ENCODE measurements around the gene PEX14.

Gene PEX14

DNA sequence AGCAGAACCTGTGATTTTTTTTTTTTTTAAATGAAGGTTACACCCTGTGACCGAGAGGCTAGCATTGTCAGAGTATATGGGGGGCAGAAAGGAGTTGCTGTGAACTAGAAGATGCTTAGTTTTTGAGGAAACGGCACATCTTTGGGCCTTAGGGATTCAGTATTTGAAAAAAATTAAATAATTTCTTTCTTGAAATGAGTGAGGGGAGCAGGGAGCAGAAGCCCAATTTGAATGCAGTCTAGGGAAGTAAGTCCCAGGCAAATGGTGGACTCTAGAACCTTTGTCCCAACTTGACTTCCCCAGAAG is 42.9 kb downstream of the PEX14 start:
- no peak for DNase-seq (ENCODE audit: low read depth, low spot score)
- Histone ChIP-seq H3K4me1 (ENCODE audit: control insufficient read depth, insufficient read depth, low read length) (peaks cover 4% of the 10 kb centered on the region; the same call in 1 of the 2 replicates), H3K4me3 (ENCODE audit: low read length) (no peak overlapping the region), H3K27ac (ENCODE audit: low read length) (no peak overlapping the region), H3K36me3 (ENCODE audit: control insufficient read depth, insufficient read depth, low read length) (no peaks in the 10 kb centered on the region), H3K27me3 (ENCODE audit: control insufficient read depth, insufficient read depth, low read length) (no peaks in the 10 kb centered on the region), H3K9me3 (ENCODE audit: control insufficient read depth, insufficient read depth, low read length) (no peaks in the 10 kb centered on the region)
- no CpG with 5 or more reads among the region's 2 CpGs for WGBS (ENCODE audit: insufficient coverage, insufficient read length)

GRCh38 chr1:10519016-10519417 is 44.3 kb downstream of the PEX14 start:
- H3K9me3 ChIP-seq (ENCODE audit: control insufficient read depth, insufficient read depth, low read length): no peaks in the 10 kb centered on the region
- no peak overlapping the region for H3K27ac ChIP-seq (ENCODE audit: low read length)
- no peaks in the 10 kb centered on the region for H3K36me3 ChIP-seq (ENCODE audit: control insufficient read depth, insufficient read depth, low read length)
- no peak for DNase-seq (ENCODE audit: low read depth, low spot score)
- WGBS (ENCODE audit: insufficient coverage, insufficient read length): no CpG with 5 or more reads among the region's 7 CpGs
- H3K4me1 ChIP-seq (ENCODE audit: control insufficient read depth, insufficient read depth, low read length): peaks cover 4% of the 10 kb centered on the region; the same call in 1 of the 2 replicates
- no peaks in the 10 kb centered on the region for H3K27me3 ChIP-seq (ENCODE audit: control insufficient read depth, insufficient read depth, low read length)
- no peak overlapping the region for H3K4me3 ChIP-seq (ENCODE audit: low read length)

- no peak for DNase-seq (ENCODE audit: low read depth, low spot score)
- Histone ChIP-seq H3K27me3 (ENCODE audit: control insufficient read depth, insufficient read depth, low read length) (no peaks in the 10 kb centered on the region), H3K4me3 (ENCODE audit: low read length) (no peak overlapping the region), H3K36me3 (ENCODE audit: control insufficient read depth, insufficient read depth, low read length) (no peaks in the 10 kb centered on the region), H3K27ac (ENCODE audit: low read length) (no peak overlapping the region), H3K9me3 (ENCODE audit: control insufficient read depth, insufficient read depth, low read length) (no peaks in the 10 kb centered on the region), H3K4me1 (ENCODE audit: control insufficient read depth, insufficient read depth, low read length) (peaks cover 4% of the 10 kb centered on the region; the same call in 1 of the 2 replicates)
- no CpG with 5 or more reads among the region's 6 CpGs for WGBS (ENCODE audit: insufficient coverage, insufficient read length)
These were observed 45.7 kb downstream of the PEX14 start for GRCh38 chr1:10520497-10520896.

- H3K27ac ChIP-seq (ENCODE audit: low read length): no peak overlapping the region
- H3K4me3 ChIP-seq (ENCODE audit: low read length): no peak overlapping the region
- no peaks in the 10 kb centered on the region for H3K36me3 ChIP-seq (ENCODE audit: control insufficient read depth, insufficient read depth, low read length)
- H3K4me1 ChIP-seq (ENCODE audit: control insufficient read depth, insufficient read depth, low read length): peaks cover 4% of the 10 kb centered on the region; the same call in 1 of the 2 replicates
- H3K9me3 ChIP-seq (ENCODE audit: control insufficient read depth, insufficient read depth, low read length): no peaks in the 10 kb centered on the region
- H3K27me3 ChIP-seq (ENCODE audit: control insufficient read depth, insufficient read depth, low read length): no peaks in the 10 kb centered on the region
- WGBS (ENCODE audit: insufficient coverage, insufficient read length): no CpG with 5 or more reads among the region's 1 CpG
- DNase-seq (ENCODE audit: low read depth, low spot score): no peak
These were observed 46.2 kb downstream of the PEX14 start for GRCh38 chr1:10520952-10521351.

- WGBS (ENCODE audit: insufficient coverage, insufficient read length): no CpG with 5 or more reads among the region's 8 CpGs
- DNase-seq (ENCODE audit: low read depth, low spot score): no peak
These were observed 46.9 kb downstream of the PEX14 start for GRCh38 chr1:10521537-10522157.

DNA sequence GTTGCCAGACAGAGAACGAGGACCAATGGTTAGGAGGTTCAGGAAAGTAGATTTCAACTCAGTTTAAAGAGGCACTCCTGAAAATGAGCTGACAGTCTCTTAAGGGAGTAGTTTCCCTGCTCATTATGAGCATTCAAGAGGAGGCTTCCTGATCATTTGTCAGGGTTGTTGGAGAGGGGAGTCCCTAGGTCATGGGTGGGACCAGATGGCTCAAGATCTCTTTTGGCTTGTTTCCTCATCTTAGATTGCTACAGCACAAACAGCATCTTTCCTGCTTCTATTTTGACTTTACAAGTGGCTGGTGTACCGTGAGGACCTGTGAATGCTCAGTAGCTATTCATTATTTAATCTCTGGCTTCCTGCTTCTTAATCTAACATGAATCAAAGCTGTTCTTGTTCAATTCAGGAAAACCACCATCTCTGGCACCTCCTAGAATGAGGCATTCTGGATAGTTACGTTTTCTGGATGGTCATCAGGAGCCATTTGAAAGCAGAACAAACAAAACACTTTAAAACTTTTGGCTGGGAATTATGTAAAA is 47.6 kb downstream of the PEX14 start:
- Histone ChIP-seq H3K9me3 (ENCODE audit: control insufficient read depth, insufficient read depth, low read length) (no peaks in the 10 kb centered on the region), H3K27ac (ENCODE audit: low read length) (no peak overlapping the region), H3K4me1 (ENCODE audit: control insufficient read depth, insufficient read depth, low read length) (peaks cover 2% of the 10 kb centered on the region; the same call in 1 of the 2 replicates), H3K36me3 (ENCODE audit: control insufficient read depth, insufficient read depth, low read length) (no peaks in the 10 kb centered on the region), H3K27me3 (ENCODE audit: control insufficient read depth, insufficient read depth, low read length) (no peaks in the 10 kb centered on the region), H3K4me3 (ENCODE audit: low read length) (no peak overlapping the region)
- no CpG with 5 or more reads among the region's 3 CpGs for WGBS (ENCODE audit: insufficient coverage, insufficient read length)
- DNase-seq (ENCODE audit: low read depth, low spot score): no peak

More at GRCh38 chr1:10521537-10522157, 46.9 kb downstream of the PEX14 start:
- Histone ChIP-seq H3K4me3 (ENCODE audit: low read length) (no peak overlapping the region), H3K4me1 (ENCODE audit: control insufficient read depth, insufficient read depth, low read length) (peaks cover 4% of the 10 kb centered on the region; the same call in 1 of the 2 replicates), H3K9me3 (ENCODE audit: control insufficient read depth, insufficient read depth, low read length) (no peaks in the 10 kb centered on the region), H3K27ac (ENCODE audit: low read length) (no peak overlapping the region), H3K36me3 (ENCODE audit: control insufficient read depth, insufficient read depth, low read length) (no peaks in the 10 kb centered on the region), H3K27me3 (ENCODE audit: control insufficient read depth, insufficient read depth, low read length) (no peaks in the 10 kb centered on the region)

DNA sequence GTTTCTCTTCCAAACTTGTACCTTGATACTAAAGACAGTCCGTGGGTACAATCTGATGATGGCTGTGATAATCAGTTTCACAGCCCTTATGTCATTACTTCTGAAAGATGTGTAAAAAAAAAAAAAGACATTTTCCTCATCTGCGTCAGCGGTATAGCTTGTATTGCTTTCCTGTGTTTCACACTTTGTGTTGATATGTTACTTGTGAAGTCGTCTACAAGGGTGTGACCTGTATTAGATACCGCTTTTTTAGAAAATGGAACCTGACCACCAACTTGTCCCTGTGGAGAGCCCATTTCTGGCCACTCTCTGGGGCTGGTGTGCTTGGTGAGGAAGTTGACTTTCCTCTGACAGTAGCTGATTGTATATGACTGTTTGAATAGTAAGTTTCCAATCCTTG is 50.5 kb downstream of the PEX14 start:
- no peaks in the 10 kb centered on the region for H3K36me3 ChIP-seq (ENCODE audit: control insufficient read depth, insufficient read depth, low read length)
- DNase-seq (ENCODE audit: low read depth, low spot score): no peak
- H3K4me3 ChIP-seq (ENCODE audit: low read length): no peak overlapping the region
- no peaks in the 10 kb centered on the region for H3K27me3 ChIP-seq (ENCODE audit: control insufficient read depth, insufficient read depth, low read length)
- peaks cover 9% of the 10 kb centered on the region for H3K4me1 ChIP-seq (ENCODE audit: control insufficient read depth, insufficient read depth, low read length)
- H3K9me3 ChIP-seq (ENCODE audit: control insufficient read depth, insufficient read depth, low read length): no peaks in the 10 kb centered on the region
- no peak overlapping the region for H3K27ac ChIP-seq (ENCODE audit: low read length)
- no CpG with 5 or more reads among the region's 5 CpGs for WGBS (ENCODE audit: insufficient coverage, insufficient read length)

GRCh38 chr1:10528066-10529014 is 53.6 kb downstream of the PEX14 start:
- Histone ChIP-seq H3K36me3 (ENCODE audit: control insufficient read depth, insufficient read depth, low read length) (no peaks in the 10 kb centered on the region), H3K9me3 (ENCODE audit: control insufficient read depth, insufficient read depth, low read length) (no peaks in the 10 kb centered on the region), H3K27ac (ENCODE audit: low read length) (no peak overlapping the region), H3K4me1 (ENCODE audit: control insufficient read depth, insufficient read depth, low read length) (peaks cover 9% of the 10 kb centered on the region), H3K27me3 (ENCODE audit: control insufficient read depth, insufficient read depth, low read length) (no peaks in the 10 kb centered on the region), H3K4me3 (ENCODE audit: low read length) (no peak overlapping the region)
- DNase-seq (ENCODE audit: low read depth, low spot score): no peak
- WGBS (ENCODE audit: insufficient coverage, insufficient read length): no CpG with 5 or more reads among the region's 13 CpGs

GRCh38 chr1:10529091-10529490 is 54.3 kb downstream of the PEX14 start:
- no peaks in the 10 kb centered on the region for H3K9me3 ChIP-seq (ENCODE audit: control insufficient read depth, insufficient read depth, low read length)
- H3K4me3 ChIP-seq (ENCODE audit: low read length): no peak overlapping the region
- no peak for DNase-seq (ENCODE audit: low read depth, low spot score)
- H3K27ac ChIP-seq (ENCODE audit: low read length): no peak overlapping the region
- H3K27me3 ChIP-seq (ENCODE audit: control insufficient read depth, insufficient read depth, low read length): no peaks in the 10 kb centered on the region
- no peaks in the 10 kb centered on the region for H3K36me3 ChIP-seq (ENCODE audit: control insufficient read depth, insufficient read depth, low read length)
- peaks cover 9% of the 10 kb centered on the region for H3K4me1 ChIP-seq (ENCODE audit: control insufficient read depth, insufficient read depth, low read length)
- WGBS (ENCODE audit: insufficient coverage, insufficient read length): no CpG with 5 or more reads among the region's 12 CpGs

DNA sequence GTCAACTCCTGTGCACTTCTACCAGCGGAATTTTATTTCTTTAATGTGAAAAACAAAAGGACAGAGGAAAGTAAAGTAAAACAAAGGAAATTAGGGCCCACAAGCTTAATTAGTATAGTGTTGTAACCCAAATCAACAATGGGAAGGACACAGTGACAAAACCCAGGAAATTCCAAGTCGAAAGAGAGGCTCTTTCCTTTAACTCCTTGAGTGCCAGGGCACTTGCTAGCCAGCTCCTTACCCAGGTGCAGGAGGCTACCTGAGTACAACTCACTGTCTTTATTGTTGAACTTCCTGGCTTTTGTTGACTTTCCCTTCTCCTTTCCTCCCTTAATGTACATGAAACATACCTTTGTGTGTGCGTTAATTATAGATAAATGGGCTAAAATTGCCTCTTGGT is 55.0 kb downstream of the PEX14 start:
- H3K4me3 ChIP-seq (ENCODE audit: low read length): no peak overlapping the region
- H3K36me3 ChIP-seq (ENCODE audit: control insufficient read depth, insufficient read depth, low read length): no peaks in the 10 kb centered on the region
- WGBS (ENCODE audit: insufficient coverage, insufficient read length): no CpG with 5 or more reads among the region's 3 CpGs
- H3K4me1 ChIP-seq (ENCODE audit: control insufficient read depth, insufficient read depth, low read length): peaks cover 9% of the 10 kb centered on the region
- no peak overlapping the region for H3K27ac ChIP-seq (ENCODE audit: low read length)
- H3K27me3 ChIP-seq (ENCODE audit: control insufficient read depth, insufficient read depth, low read length): no peaks in the 10 kb centered on the region
- no peak for DNase-seq (ENCODE audit: low read depth, low spot score)
- H3K9me3 ChIP-seq (ENCODE audit: control insufficient read depth, insufficient read depth, low read length): no peaks in the 10 kb centered on the region
